ENCODE measurements around the gene STXBP6. TPM values are rescaled to one million over a fixed set of nuclear protein-coding genes. Genes with fewer than 3 reads are reported as not detected.

The STXBP6 gene
- total RNA-seq, 1 donor from 2014 or later = 27.4 TPM

DNA sequence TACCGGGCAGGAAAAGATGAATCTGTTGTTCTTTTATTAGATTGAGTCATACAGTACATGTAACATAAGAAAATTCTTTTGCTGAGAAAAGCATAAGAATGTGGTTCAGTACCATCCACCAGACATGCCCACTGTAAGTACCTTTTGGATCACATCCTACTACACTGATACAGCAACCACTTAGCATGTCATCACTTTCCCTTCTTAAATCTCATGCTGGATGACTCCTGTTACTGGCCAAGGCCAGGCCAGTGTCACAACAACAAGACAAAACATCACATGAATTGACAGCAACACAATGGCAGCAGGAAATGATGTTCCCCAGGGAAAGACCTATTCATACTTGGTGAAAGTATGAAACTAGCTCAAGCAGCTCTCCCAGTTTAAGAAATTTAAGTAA lies 46.4 kb downstream of the STXBP6 start:
- no peak for DNase-seq
- Histone ChIP-seq H3K4me3 (no peak overlapping the region), H3K27me3 (no peaks in the 10 kb centered on the region), H3K36me3 (no peaks in the 10 kb centered on the region), H3K9me3 (no peaks in the 10 kb centered on the region), H3K27ac (peak overlapping the region; percentile 26), H3K4me1 (peaks cover 14% of the 10 kb centered on the region)
- intact Hi-C loops (cut with DNase I) = no loop called here
- no peak for ATAC-seq
- TF ChIP-seq CTCF (IDR thresholded peaks at IDR 0.05) = no peak

DNA sequence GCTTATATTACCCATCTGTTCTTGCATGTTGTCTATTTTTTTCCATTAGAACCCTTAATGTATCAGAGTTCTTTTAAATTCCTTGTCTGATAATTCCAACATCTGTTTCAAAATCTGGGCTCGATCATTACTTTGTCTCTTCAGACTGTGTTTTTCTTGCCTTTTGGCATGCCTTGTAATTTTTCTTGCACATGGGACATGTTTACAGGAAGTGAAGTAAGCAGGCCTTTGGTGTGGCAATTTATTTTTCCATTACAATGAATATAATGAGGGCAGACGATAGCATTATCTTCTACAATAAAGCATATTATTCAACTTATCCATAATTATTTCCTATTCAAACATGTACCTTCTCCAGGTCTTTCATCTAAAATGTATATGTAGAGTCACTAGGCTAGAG lies 48.3 kb downstream of the STXBP6 start:
- H3K36me3 ChIP-seq = no peaks in the 10 kb centered on the region
- intact Hi-C loops (cut with DNase I) = no loop called here
- H3K9me3 ChIP-seq = no peaks in the 10 kb centered on the region
- TF ChIP-seq CTCF (IDR thresholded peaks at IDR 0.05) = no peak
- no peak overlapping the region for H3K27ac ChIP-seq
- no peak overlapping the region for H3K4me3 ChIP-seq
- no peaks in the 10 kb centered on the region for H3K27me3 ChIP-seq
- peaks cover 6% of the 10 kb centered on the region for H3K4me1 ChIP-seq
- ATAC-seq = no peak
- no peak for DNase-seq

- Histone ChIP-seq H3K4me1 (peaks cover 6% of the 10 kb centered on the region), H3K27ac (no peak overlapping the region), H3K9me3 (no peaks in the 10 kb centered on the region), H3K27me3 (no peaks in the 10 kb centered on the region), H3K4me3 (no peak overlapping the region), H3K36me3 (no peaks in the 10 kb centered on the region)
- TF ChIP-seq CTCF (IDR thresholded peaks at IDR 0.05) = no peak
- intact Hi-C loops (cut with DNase I) = no loop called here
- no peak for DNase-seq
- no peak for ATAC-seq
These were observed 48.8 kb downstream of the STXBP6 start for GRCh38 chr14:25001156-25001555.

DNA sequence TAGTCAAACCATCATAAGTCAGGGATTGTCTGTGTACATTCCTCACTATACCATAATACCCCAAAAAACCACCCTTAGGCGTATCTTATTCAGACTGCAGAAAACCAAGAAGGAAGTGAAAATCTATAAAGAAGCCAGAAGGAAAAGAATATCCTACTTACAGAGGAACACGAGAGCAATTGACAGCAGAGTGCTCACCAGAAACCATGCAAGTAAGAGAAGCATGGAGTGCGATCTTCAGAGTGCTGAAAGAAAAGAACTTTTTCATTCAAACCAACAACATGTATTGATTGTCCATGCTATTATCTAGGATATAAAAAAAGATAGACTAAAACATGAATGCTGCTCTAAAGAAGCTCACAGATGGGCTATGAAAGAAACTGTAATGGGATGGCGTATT lies 50.8 kb downstream of the STXBP6 start:
- ATAC-seq = no peak
- Histone ChIP-seq H3K4me1 (peaks cover 6% of the 10 kb centered on the region), H3K9me3 (no peaks in the 10 kb centered on the region), H3K36me3 (no peaks in the 10 kb centered on the region), H3K27ac (no peak overlapping the region), H3K4me3 (no peak overlapping the region), H3K27me3 (no peaks in the 10 kb centered on the region)
- DNase-seq = no peak
- intact Hi-C loops (cut with DNase I) = no loop called here
- TF ChIP-seq CTCF (IDR thresholded peaks at IDR 0.05) = no peak

DNA sequence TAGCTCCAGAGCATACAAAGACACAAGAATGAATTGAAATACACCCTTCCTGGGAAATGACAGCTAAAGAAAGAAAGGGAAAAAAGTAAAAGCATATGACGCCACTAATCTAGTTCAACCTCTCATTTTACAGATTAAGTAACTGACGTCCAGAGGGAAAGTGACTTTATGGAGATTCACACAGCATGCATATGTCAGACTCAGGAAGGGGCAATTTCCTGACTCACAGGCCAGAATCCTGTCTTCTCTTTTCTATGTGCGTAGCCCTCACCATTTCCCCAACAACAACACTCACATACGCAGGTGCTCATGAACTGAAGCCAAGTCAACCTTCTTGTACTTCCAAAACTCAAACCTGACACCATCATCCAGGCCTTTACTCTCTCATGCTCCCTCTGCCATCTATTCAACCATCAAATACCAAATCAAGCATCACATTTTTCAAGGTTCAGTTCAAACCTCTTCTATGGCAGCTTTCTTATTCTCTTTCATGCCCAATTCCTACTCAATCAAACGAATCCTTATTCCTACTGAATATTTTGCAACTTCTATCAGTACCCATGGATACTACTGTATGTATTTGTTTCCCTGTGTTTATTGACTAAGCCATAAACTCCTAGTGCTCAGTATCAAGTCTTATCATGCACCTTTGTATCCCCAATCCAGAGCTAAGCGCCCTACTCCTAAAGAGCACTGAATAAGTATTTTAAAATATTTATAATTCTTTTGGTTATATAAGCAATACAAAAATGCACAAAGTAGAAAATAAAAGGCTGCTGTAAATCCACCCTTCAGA lies 52.8 kb downstream of the STXBP6 start:
- no peak overlapping the region for H3K4me3 ChIP-seq
- peaks cover 6% of the 10 kb centered on the region for H3K4me1 ChIP-seq
- ATAC-seq = no peak
- TF ChIP-seq CTCF (IDR thresholded peaks at IDR 0.05) = no peak
- DNase-seq = no peak
- intact Hi-C loops (cut with DNase I) = no loop called here
- no peak overlapping the region for H3K27ac ChIP-seq
- no peaks in the 10 kb centered on the region for H3K9me3 ChIP-seq
- H3K27me3 ChIP-seq = no peaks in the 10 kb centered on the region
- H3K36me3 ChIP-seq = no peaks in the 10 kb centered on the region
